Measurements from ENCODE around the gene LOXHD1.

The LOXHD1 gene

DNA sequence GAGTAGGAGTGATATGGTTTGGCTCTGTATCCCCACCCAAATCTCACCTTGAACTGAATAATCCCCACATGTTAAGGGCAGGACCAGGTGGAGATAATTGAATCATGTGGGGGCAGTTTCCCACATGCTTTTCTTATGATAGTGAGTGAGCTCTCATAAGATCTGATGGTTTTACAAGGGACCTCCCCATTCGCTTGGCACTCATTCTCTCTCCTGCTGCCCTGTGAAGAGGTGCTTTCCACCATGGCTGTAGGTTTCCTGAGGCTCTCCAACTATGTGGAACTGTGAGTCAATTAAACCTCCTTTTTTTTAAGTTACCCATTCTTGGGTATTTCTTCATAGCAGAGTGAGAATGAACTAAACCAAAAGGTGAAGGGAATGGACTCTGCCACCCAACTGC is 207.5 kb downstream of the LOXHD1 start:
- DNase-seq (ENCODE audit: low read depth, low spot score): no peak
- ChIA-PET POLR2A (no interaction called here), CTCF (no interaction called here)
- TF ChIP-seq, protein P1, sequence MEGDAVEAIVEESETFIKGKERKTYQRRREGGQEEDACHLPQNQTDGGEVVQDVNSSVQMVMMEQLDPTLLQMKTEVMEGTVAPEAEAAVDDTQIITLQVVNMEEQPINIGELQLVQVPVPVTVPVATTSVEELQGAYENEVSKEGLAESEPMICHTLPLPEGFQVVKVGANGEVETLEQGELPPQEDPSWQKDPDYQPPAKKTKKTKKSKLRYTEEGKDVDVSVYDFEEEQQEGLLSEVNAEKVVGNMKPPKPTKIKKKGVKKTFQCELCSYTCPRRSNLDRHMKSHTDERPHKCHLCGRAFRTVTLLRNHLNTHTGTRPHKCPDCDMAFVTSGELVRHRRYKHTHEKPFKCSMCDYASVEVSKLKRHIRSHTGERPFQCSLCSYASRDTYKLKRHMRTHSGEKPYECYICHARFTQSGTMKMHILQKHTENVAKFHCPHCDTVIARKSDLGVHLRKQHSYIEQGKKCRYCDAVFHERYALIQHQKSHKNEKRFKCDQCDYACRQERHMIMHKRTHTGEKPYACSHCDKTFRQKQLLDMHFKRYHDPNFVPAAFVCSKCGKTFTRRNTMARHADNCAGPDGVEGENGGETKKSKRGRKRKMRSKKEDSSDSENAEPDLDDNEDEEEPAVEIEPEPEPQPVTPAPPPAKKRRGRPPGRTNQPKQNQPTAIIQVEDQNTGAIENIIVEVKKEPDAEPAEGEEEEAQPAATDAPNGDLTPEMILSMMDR (IDR thresholded peaks at IDR 0.05; ENCODE audit: insufficient read depth, low read length, missing control alignments): no peak
- H3K4me3 ChIP-seq (ENCODE audit: low read depth, low read length): no peak overlapping the region

DNA sequence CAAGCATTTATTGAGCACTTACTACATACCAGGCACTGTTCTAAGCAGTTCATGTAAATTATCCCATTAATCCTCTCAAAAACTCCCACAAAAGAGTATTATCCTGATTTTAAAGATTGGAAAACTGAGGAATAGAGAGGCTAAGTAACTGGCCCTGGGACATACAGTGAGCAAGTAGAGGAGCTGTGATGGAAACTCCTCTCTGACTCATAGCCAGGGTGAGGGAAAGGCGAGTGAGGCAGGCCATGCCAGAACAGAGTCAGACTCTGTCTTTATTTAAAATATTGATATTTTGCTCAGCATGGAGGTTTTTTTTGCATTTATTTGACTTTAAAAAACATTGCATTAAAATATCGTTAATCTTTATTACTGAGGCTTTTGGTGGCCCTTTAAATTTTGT is 208.0 kb downstream of the LOXHD1 start:
- TF ChIP-seq, protein P1 (IDR thresholded peaks at IDR 0.05; ENCODE audit: insufficient read depth, low read length, missing control alignments): no peak
- ChIA-PET POLR2A (no interaction called here), CTCF (no interaction called here)
- H3K4me3 ChIP-seq (ENCODE audit: low read depth, low read length): no peak overlapping the region
- DNase-seq (ENCODE audit: low read depth, low spot score): no peak

DNA sequence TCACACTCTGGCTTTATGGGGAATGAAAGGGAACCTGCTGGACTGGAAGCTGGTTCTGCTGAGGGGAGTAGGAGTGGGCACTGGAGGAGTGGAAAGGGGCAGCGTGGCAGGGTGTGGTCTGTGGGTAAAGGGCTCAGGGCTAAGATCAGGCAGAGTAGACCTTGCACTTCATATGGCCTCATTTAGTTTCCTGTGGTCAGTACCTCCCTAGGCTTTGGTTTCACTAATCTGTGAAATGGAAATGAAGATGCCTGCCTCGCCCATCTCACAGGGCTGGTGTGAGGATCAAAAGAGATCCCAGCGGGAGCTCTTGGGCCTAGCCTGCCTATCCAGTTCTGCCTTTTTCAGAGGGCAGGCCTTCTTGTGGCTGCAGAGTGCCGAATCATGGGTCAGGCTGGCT is 208.7 kb downstream of the LOXHD1 start:
- H3K4me3 ChIP-seq (ENCODE audit: low read depth, low read length): no peak overlapping the region
- POLR2A ChIA-PET: no interaction called here
- TF ChIP-seq, protein P1 (IDR thresholded peaks at IDR 0.05; ENCODE audit: insufficient read depth, low read length, missing control alignments): no peak
- DNase-seq (ENCODE audit: low read depth, low spot score): no peak
- CTCF ChIA-PET: no interaction called here

DNA sequence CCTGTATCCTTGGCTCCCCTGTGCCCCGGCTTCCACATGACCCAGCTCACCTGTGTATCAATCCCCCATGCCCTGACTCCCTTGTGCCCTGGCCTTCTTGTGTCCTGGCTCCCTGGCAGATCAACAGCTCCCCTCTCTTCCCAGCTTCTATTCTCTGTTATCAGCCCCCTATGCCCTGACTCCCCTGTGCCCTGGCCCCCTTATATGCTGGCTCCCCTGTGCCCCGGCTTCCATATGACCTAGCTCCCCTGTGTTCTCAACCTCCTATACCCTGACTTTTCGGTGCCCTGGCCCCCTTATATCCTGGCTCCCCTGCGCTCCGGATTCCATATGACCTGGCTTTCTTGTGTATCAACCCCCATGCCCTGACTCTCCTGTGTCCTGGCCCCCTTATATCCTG is 209.2 kb downstream of the LOXHD1 start:
- ChIA-PET CTCF (interaction anchor here (1.0 kb wide), 1 partner anchor 274 kb away, joined by 3 read pairs; a partner anchor contains a TSS), POLR2A (no interaction called here)
- TF ChIP-seq, protein P1 (IDR thresholded peaks at IDR 0.05; ENCODE audit: insufficient read depth, low read length, missing control alignments): no peak
- DNase-seq (ENCODE audit: low read depth, low spot score): no peak
- no peak overlapping the region for H3K4me3 ChIP-seq (ENCODE audit: low read depth, low read length)

DNA sequence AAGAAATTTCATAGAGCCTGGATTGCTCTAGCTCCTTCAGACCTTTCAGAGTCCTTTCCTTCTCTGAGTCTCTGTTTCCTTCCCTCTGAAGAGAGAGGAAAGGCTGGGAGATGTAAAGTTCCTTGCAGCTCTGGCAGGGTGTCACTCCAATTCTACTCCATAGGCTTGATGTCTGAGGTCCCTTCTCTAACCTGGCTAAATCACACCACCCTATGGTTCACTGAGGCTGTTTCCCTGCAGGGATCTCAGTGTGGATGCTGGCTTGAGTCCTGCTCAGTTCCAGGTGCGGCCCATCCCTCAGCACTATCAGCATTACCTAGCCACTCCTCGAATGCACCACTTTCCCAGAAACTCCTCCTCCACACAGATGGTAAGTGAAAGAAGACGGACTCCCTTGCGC is 209.7 kb downstream of the LOXHD1 start:
- ChIA-PET POLR2A (no interaction called here), CTCF (interaction anchor here (1.0 kb wide), 1 partner anchor 274 kb away, joined by 3 read pairs; a partner anchor contains a TSS)
- no peak for DNase-seq (ENCODE audit: low read depth, low spot score)
- TF ChIP-seq, protein P1 (IDR thresholded peaks at IDR 0.05; ENCODE audit: insufficient read depth, low read length, missing control alignments): no peak
- no peak overlapping the region for H3K4me3 ChIP-seq (ENCODE audit: low read depth, low read length)

DNA sequence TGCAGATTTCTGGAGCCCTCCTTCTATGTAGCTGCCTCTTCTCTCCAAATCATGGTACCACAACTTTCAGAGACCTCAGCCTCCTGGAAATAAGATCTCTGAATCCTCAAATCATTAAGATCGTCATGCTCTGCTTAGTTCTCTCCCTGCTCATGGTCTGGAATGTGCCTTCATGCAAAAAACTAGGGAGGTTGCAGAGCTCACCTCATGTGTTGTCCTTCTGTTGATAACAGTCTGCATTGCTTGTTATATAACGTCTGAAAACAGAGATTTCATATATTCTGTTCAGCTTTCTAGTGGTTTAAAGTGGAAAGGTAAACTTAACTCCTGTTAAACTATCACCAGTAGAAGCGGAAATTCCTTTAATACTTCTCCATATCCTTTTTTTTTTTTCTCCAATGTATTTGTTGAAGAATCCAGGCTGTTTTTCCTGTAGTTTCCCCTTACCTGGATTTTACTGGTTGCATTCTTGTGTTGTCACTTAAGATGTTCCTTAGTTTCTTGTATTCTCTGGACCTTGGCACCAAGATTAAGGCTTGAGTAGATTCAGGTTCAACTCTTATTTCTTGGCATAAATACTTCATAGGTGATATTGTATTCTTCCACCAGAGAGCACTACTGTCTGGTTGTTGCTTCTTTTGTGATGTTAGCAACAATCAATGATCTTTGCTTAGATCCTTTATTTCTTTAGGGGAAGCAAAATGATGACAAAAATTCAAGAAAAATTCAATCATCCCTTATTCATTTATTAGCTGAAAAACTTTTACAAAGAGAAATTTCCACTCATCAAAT is 211.3 kb downstream of the LOXHD1 start:
- POLR2A ChIA-PET: no interaction called here
- DNase-seq (ENCODE audit: low read depth, low spot score): no peak
- CTCF ChIA-PET: no interaction called here

More for the DNA sequence above, 211.3 kb downstream of the LOXHD1 start:
- TF ChIP-seq, protein P1 (IDR thresholded peaks at IDR 0.05; ENCODE audit: insufficient read depth, low read length, missing control alignments): no peak
- H3K4me3 ChIP-seq (ENCODE audit: low read depth, low read length): no peak overlapping the region
